Endodermal cell (in vitro differentiated cells): Measurements from ENCODE around the gene PLA2R1. TPM values are rescaled to one million over a fixed set of nuclear protein-coding genes. Genes with fewer than 3 reads are reported as not detected.
A peak's percentile ranks its signal among the peaks of the same experiment; 100 is the strongest.

ENCODE experiments used
- DNase-seq: peaks from one replicate; pipeline ENCODE4 v3.0.0-alpha.2; 2017
- H3K27ac ChIP-seq: 2 replicates; pipeline ENCODE4 v1.5.1; 2013; ENCODE audit warnings: mild to moderate bottlenecking, low read depth, low read length, moderate library complexity
- H3K27me3 ChIP-seq: 2 replicates; pipeline ENCODE4 v1.6.1; 2013; ENCODE audit warnings: mild to moderate bottlenecking, low read length, moderate library complexity; ENCODE audit not compliant: insufficient read depth, control insufficient read depth, poor library complexity, severe bottlenecking
- H3K36me3 ChIP-seq: 2 replicates; pipeline ENCODE4 v1.7.0; 2013; ENCODE audit warnings: mild to moderate bottlenecking, low read length, moderate library complexity; ENCODE audit not compliant: control insufficient read depth, insufficient read depth
- H3K4me1 ChIP-seq: one replicate; pipeline ENCODE4 v1.7.0; 2013; ENCODE audit warnings: low read length; ENCODE audit not compliant: control insufficient read depth, insufficient read depth
- H3K4me3 ChIP-seq: 2 replicates; pipeline ENCODE4 v1.5.1; 2013; ENCODE audit warnings: mild to moderate bottlenecking, low read length, moderate library complexity
- H3K9ac ChIP-seq: 2 replicates; pipeline ENCODE4 v1.6.1; 2013; ENCODE audit warnings: mild to moderate bottlenecking, low read length, moderate library complexity; ENCODE audit not compliant: poor library complexity, severe bottlenecking; ENCODE audit errors: extremely low read depth
- H3K9me3 ChIP-seq: 2 replicates; pipeline ENCODE4 v1.6.1; 2013; ENCODE audit warnings: mild to moderate bottlenecking, low read length, moderate library complexity; ENCODE audit not compliant: control insufficient read depth
- H3K27ac Mint-ChIP-seq: 2 replicates; pipeline ENCODE4 v1.8.0; 2020; ENCODE audit warnings: mixed read lengths
- H3K27me3 Mint-ChIP-seq: 2 replicates; pipeline ENCODE4 v1.8.0; 2021; ENCODE audit warnings: mild to moderate bottlenecking, mixed read lengths; ENCODE audit not compliant: insufficient read depth
- H3K36me3 Mint-ChIP-seq: 2 replicates; pipeline ENCODE4 v1.8.0; 2020; ENCODE audit warnings: low read depth, mixed read lengths
- H3K4me1 Mint-ChIP-seq: 2 replicates; pipeline ENCODE4 v1.8.0; 2020; ENCODE audit warnings: mixed read lengths
- H3K4me3 Mint-ChIP-seq: 2 replicates; pipeline ENCODE4 v1.8.0; 2020; ENCODE audit warnings: mild to moderate bottlenecking, moderate library complexity, mixed read lengths
- H3K9me3 Mint-ChIP-seq: 2 replicates; pipeline ENCODE4 v1.8.0; 2020; ENCODE audit warnings: mild to moderate bottlenecking, mixed read lengths
- WGBS, 2 experiments: methylation state at CpG; one replicate each; pipeline versions ENCODE4 v1.1.5 to v1.1.7; 2013; ENCODE audit warnings: missing lambda C conversion rate in 2 of 2, mixed read lengths in 1 of 2; ENCODE audit not compliant: insufficient coverage in 1 of 2, insufficient read length in 1 of 2; 5-methylcytosine and 5-hydroxymethylcytosine counted together
- total RNA-seq, 2 donors: library from RNA; stranded (reverse); fragmentation: NEBNext Ultra II Directional in 1 of 2; extraction: Animal tissue kit (Norgen Biotek cat#: 25700) in 1 of 2; gene quantifications; 2 replicates in 1 of 2; 3 replicates in 1 of 2; pipeline ENCODE4 v1.2.1, GENCODE V29; 2021
- TF ChIP-seq, protein P1 (sequence below): fragments of 200-600 bp; sonication (generic); conservative IDR thresholded peaks from 2 replicates; pipeline ENCODE4 v1.5.0; 2021; ENCODE audit warnings: antibody characterized with exemption, mild to moderate bottlenecking

PLA2R1 gene
- total RNA-seq, 2 donors from 2014 or later: 1.4 to 1.8 TPM

DNA sequence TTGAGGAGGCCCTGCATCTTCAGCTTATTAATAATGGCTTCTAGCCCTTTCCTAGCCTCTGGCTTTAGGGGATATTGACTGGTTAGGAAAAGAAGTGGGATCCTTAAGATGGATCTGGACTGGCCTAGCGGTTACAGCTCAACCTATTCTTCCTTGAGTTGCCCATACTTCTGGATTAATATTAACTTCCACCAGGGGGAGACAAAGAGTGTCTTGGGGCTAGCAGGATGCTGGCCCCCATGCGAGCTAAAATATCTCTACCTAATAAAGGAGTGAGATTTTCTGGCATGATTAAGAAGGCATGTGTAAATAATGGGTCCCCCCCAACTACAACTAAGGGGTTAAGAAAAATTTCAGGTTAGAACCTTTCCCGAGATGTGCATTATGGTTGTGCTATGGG lies 23.2 kb upstream of the PLA2R1 start:
- Mint-ChIP-seq H3K27me3 (peaks cover 2% of the 10 kb centered on the region), H3K27ac (no peak overlapping the region), H3K36me3 (peaks cover 9% of the 10 kb centered on the region), H3K4me3 (no peak overlapping the region), H3K9me3 (peaks cover 70% of the 10 kb centered on the region), H3K4me1 (no peaks in the 10 kb centered on the region)
- 90 to 100% methylated on average over 2 of the region's 3 CpGs for WGBS, 2 experiments
- TF ChIP-seq, protein P1, sequence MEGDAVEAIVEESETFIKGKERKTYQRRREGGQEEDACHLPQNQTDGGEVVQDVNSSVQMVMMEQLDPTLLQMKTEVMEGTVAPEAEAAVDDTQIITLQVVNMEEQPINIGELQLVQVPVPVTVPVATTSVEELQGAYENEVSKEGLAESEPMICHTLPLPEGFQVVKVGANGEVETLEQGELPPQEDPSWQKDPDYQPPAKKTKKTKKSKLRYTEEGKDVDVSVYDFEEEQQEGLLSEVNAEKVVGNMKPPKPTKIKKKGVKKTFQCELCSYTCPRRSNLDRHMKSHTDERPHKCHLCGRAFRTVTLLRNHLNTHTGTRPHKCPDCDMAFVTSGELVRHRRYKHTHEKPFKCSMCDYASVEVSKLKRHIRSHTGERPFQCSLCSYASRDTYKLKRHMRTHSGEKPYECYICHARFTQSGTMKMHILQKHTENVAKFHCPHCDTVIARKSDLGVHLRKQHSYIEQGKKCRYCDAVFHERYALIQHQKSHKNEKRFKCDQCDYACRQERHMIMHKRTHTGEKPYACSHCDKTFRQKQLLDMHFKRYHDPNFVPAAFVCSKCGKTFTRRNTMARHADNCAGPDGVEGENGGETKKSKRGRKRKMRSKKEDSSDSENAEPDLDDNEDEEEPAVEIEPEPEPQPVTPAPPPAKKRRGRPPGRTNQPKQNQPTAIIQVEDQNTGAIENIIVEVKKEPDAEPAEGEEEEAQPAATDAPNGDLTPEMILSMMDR: peak; percentile 53
- Histone ChIP-seq H3K4me3 (no peak overlapping the region), H3K4me1 (no peaks in the 10 kb centered on the region), H3K36me3 (no peaks in the 10 kb centered on the region), H3K9ac (no peak overlapping the region), H3K9me3 (peaks cover 59% of the 10 kb centered on the region), H3K27me3 (no peaks in the 10 kb centered on the region), H3K27ac (no peak overlapping the region)
- DNase-seq: no peak

DNA sequence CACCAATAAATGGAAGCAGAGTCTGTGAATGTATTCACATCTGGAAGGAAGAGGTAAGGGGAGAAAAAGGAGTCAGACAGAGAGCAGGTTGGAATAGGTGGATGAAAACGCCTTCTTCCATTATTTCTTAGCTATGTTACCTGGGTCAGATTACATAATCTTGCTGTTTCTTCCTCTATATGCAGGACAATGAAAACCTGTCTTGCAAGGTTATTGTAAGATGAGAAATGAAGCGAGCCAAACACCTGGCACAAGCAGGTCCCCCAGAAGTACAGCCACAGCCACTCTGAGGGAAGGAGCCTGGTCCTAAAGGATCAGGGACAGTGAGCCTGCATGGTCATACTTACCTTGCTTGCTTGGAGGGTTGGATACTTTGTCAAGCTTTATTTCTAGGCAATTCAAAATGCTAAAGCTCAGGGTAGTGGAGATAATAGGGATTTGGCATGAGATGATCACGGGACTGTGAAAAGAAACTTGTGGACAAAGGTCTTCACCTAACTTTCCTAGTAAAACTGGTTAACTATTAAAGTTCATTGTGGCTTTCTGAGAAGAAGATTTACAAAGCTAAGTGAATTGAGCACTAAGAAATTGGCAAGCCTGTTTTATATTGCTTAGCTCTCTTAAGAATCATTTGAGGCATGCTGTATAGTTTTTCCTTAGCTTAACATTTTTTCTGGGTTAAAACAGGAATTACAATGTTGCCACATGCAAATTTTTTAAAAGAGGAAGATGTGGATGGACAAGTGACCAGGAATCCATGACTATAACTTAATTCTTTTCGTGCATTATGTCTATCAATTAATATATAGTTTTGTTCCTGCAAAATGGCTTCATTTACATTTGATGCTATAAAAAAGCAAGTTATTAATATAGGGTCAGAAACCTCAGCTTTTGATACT lies 15.7 kb upstream of the PLA2R1 start:
- 95 to 100% methylated on average over 2 to 3 of the region's 4 CpGs for WGBS, 2 experiments
- no peak overlapping the region for H3K4me3 Mint-ChIP-seq
- Histone ChIP-seq H3K4me1 (no peaks in the 10 kb centered on the region), H3K4me3 (no peak overlapping the region), H3K36me3 (no peaks in the 10 kb centered on the region), H3K9me3 (peaks cover 29% of the 10 kb centered on the region), H3K27ac (no peak overlapping the region), H3K9ac (no peak overlapping the region), H3K27me3 (no peaks in the 10 kb centered on the region)
- H3K27ac Mint-ChIP-seq: no peak overlapping the region
- no peak for DNase-seq
- peaks cover 1% of the 10 kb centered on the region for H3K4me1 Mint-ChIP-seq
- TF ChIP-seq, protein P1: no peak
- no peaks in the 10 kb centered on the region for H3K27me3 Mint-ChIP-seq
- H3K9me3 Mint-ChIP-seq: peaks cover 24% of the 10 kb centered on the region
- no peaks in the 10 kb centered on the region for H3K36me3 Mint-ChIP-seq

DNA sequence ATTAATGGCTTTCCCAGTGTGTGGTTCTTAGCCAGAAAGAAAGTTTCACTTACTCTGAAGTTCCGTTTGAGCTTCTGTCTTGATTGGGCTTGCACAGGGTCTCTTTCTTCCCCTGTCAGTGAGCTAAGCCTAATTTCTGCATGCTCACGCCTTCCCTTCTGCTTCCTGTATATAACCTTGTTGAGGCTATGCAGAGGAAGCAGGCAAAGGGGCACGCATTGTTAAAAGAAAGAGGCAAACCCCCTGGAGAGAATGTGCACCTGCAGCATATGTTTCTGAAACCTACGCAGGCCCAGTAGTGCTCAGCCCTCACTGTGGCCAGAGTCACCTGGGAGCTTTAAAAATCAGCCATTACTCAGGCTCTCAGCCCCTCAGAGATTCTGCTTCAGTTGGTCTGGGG lies 14.5 kb upstream of the PLA2R1 start:
- no peaks in the 10 kb centered on the region for H3K27me3 ChIP-seq
- no peak overlapping the region for H3K4me3 Mint-ChIP-seq

More for the DNA sequence above, 14.5 kb upstream of the PLA2R1 start:
- Mint-ChIP-seq H3K4me1 (peaks cover 5% of the 10 kb centered on the region), H3K27ac (no peak overlapping the region), H3K36me3 (no peaks in the 10 kb centered on the region), H3K9me3 (peaks cover 23% of the 10 kb centered on the region), H3K27me3 (no peaks in the 10 kb centered on the region)
- WGBS, 2 experiments: 88 to 91% methylated on average over 3 to 4 of the region's 4 CpGs
- no peak for DNase-seq
- H3K4me1 ChIP-seq: no peaks in the 10 kb centered on the region
- H3K4me3 ChIP-seq: no peak overlapping the region
- H3K9me3 ChIP-seq: peaks cover 29% of the 10 kb centered on the region
- TF ChIP-seq, protein P1: no peak
- no peak overlapping the region for H3K27ac ChIP-seq
- H3K9ac ChIP-seq: no peak overlapping the region
- H3K36me3 ChIP-seq: no peaks in the 10 kb centered on the region
